Measurements from ENCODE around the gene RNF115. TPM values are rescaled to one million over a fixed set of nuclear protein-coding genes. Genes with fewer than 3 reads are reported as not detected.

Gene RNF115
- total and polyA plus RNA-seq, 2 of the 4 experiments (the other 2 are of a cell fraction) = 13.5 to 22.9 TPM

- dilution Hi-C loops (cut with HindIII; ENCODE audit: low sequenced_read_pairs, unreplicated experiment) (no loop called here), in situ Hi-C loops (cut with MboI; ENCODE audit: low sequenced_read_pairs) (no loop called here), intact Hi-C loops (cut with micrococcal nuclease) (no loop called here)
- Histone ChIP-seq H3K4me1 (ENCODE audit: control insufficient read depth, insufficient read depth, low read length) (peaks cover 20% of the 10 kb centered on the region), H4K8ac (ENCODE audit: low read depth in 2 of 2, low read length in 2 of 2) (no peak overlapping the region), H2AK5ac (ENCODE audit: low read depth, low read length) (no peak overlapping the region), H2AK9ac (replicated peaks; ENCODE audit: low read depth, low read length, poor library complexity) (no peak overlapping the region), H3K79me1 (ENCODE audit: low read depth in 1 of 2, low read length in 2 of 2) (no peaks in the 10 kb centered on the region), H3K36me3 (ENCODE audit: control insufficient read depth, insufficient read depth, low read length) (no peaks in the 10 kb centered on the region), H2BK120ac (ENCODE audit: low read depth, low read length) (no peak overlapping the region), H2AFZ (replicated peaks; ENCODE audit: low read length, poor library complexity) (no peak overlapping the region), H3K4me2 (ENCODE audit: low read depth, low read length) (no peak overlapping the region), H4K20me1 (ENCODE audit: insufficient read depth, low read length) (no peaks in the 10 kb centered on the region), H3K14ac (replicated peaks; ENCODE audit: low read depth, low read length) (no peak overlapping the region), H3K9ac (ENCODE audit: low read depth, low read length) (no peak overlapping the region), H3K9me1 (ENCODE audit: insufficient read depth, low read length) (peaks cover 15% of the 10 kb centered on the region), H3K27ac (ENCODE audit: insufficient read depth, low read length) (no peak overlapping the region), H4K91ac (ENCODE audit: insufficient read depth, low read depth, low read length) (no peak overlapping the region), H2BK5ac (ENCODE audit: low read depth, low read length, poor library complexity, severe bottlenecking) (no peak overlapping the region), H2BK15ac (ENCODE audit: low read depth, low read length) (no peak overlapping the region), H3K4ac (ENCODE audit: low read depth, low read length) (no peak overlapping the region), H3K56ac (ENCODE audit: extremely low read depth, insufficient read depth, low read length) (no peak overlapping the region), H4K5ac (ENCODE audit: low read depth, low read length) (no peak overlapping the region), H3K18ac (ENCODE audit: low read depth, low read length) (no peak overlapping the region), H3K23ac (ENCODE audit: low read depth, low read length) (no peak overlapping the region), H3K4me3 (ENCODE audit: insufficient read depth, low read depth, low read length) (no peak overlapping the region), H3K27me3 (ENCODE audit: control insufficient read depth, insufficient read depth, low read length) (no peaks in the 10 kb centered on the region), H2BK20ac (ENCODE audit: low read depth, low read length) (no peak overlapping the region), H3K9me3 (ENCODE audit: control insufficient read depth, insufficient read depth, low read length) (no peaks in the 10 kb centered on the region)
- no TSS peak for BruUV-seq (replicated peaks)
- ATAC-seq (ENCODE audit: low read depth) (no peak), DNase-seq (no peak)
- CTCF ChIA-PET = interaction anchor here (1.2 kb wide), 1 partner anchor 10 kb away, joined by 4 read pairs; no protein-coding TSS in a partner anchor
- POLR2A ChIA-PET (ENCODE audit: unreplicated experiment) = no interaction called here
- no CpG with 5 or more reads among the region's 4 CpGs for WGBS, 2 experiments (ENCODE audit: extremely low coverage in 2 of 2, insufficient read length in 1 of 2)
- no peak for TF ChIP-seq RCOR1 (IDR thresholded peaks at IDR 0.05; ENCODE audit: insufficient replicate concordance, low read length)
- no peak for TF ChIP-seq CTCF (conservative IDR thresholded peaks at IDR 0.05; ENCODE audit: low read depth, low read length)
- no peak for TF ChIP-seq USF2 (IDR thresholded peaks at IDR 0.05; ENCODE audit: low read depth, low read length)
- no peak for TF ChIP-seq MAZ (IDR thresholded peaks at IDR 0.05; ENCODE audit: borderline replicate concordance, low read depth, low read length)
- TF ChIP-seq RFX5 (IDR thresholded peaks at IDR 0.05; ENCODE audit: low read depth, low read length) = no peak
- TF ChIP-seq CEBPB (IDR thresholded peaks at IDR 0.05; ENCODE audit: low read depth, low read length) = no peak
- TF ChIP-seq FOS (IDR thresholded peaks at IDR 0.05; ENCODE audit: low read depth, low read length) = no peak
- TF ChIP-seq MXI1 (IDR thresholded peaks at IDR 0.05; ENCODE audit: borderline replicate concordance, low read depth, low read length) = no peak
- no peak for TF ChIP-seq RAD21 (IDR thresholded peaks at IDR 0.05; ENCODE audit: low read length)
- TF ChIP-seq SMC3 (IDR thresholded peaks at IDR 0.05; ENCODE audit: low read depth, low read length) = no peak
- TF ChIP-seq CHD1 (IDR thresholded peaks at IDR 0.05; ENCODE audit: low read depth, low read length) = no peak
- TF ChIP-seq BHLHE40 (IDR thresholded peaks at IDR 0.05; ENCODE audit: low read depth, low read length) = no peak
- TF ChIP-seq POLR2A (IDR thresholded peaks at IDR 0.05; ENCODE audit: low read depth, low read length) = no peak
- TF ChIP-seq MAFK (IDR thresholded peaks at IDR 0.05; ENCODE audit: low read depth, low read length) = no peak
- TF ChIP-seq NFE2L2 (IDR thresholded peaks at IDR 0.05; ENCODE audit: low read depth, low read length) = no peak
- TF ChIP-seq, protein P1, sequence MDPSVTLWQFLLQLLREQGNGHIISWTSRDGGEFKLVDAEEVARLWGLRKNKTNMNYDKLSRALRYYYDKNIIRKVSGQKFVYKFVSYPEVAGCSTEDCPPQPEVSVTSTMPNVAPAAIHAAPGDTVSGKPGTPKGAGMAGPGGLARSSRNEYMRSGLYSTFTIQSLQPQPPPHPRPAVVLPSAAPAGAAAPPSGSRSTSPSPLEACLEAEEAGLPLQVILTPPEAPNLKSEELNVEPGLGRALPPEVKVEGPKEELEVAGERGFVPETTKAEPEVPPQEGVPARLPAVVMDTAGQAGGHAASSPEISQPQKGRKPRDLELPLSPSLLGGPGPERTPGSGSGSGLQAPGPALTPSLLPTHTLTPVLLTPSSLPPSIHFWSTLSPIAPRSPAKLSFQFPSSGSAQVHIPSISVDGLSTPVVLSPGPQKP (IDR thresholded peaks at IDR 0.05; ENCODE audit: borderline replicate concordance, low read depth, low read length) = no peak
Observed at GRCh38 chr1:145710291-145711027, 113.4 kb downstream of the RNF115 start.

Measured in IMR-90 (cell line).